Mesendoderm (in vitro differentiated cells): ENCODE measurements around the gene PRKCA.

ENCODE experiments used
- DNase-seq: peaks from one replicate; pipeline ENCODE4 v3.0.0; 2013
- H2AK5ac ChIP-seq: 2 replicates; pipeline ENCODE4 v1.6.1; 2013; ENCODE audit warnings: low read length, inconsistent platforms
- H2BK120ac ChIP-seq: 2 replicates; pipeline ENCODE4 v1.6.1; 2013; ENCODE audit warnings: low read depth, mild to moderate bottlenecking, low read length, moderate library complexity, mixed read lengths
- H2BK15ac ChIP-seq: replicated peaks from 2 replicates; pipeline ENCODE4 v1.6.1; 2013; ENCODE audit warnings: low read depth, mild to moderate bottlenecking, moderate library complexity
- H2BK5ac ChIP-seq: 2 replicates; pipeline ENCODE4 v1.6.1; 2013; ENCODE audit warnings: low read length, inconsistent platforms
- H3K18ac ChIP-seq: 2 replicates; pipeline ENCODE4 v1.6.1; 2013; ENCODE audit warnings: mild to moderate bottlenecking, low read length, mixed read lengths
- H3K23ac ChIP-seq: one replicate; pipeline ENCODE4 v1.6.1; 2013; ENCODE audit warnings: low read length
- H3K27ac ChIP-seq: 2 replicates; pipeline ENCODE4 v1.5.1; 2013; ENCODE audit warnings: low read depth, mild to moderate bottlenecking, inconsistent platforms, low read length, moderate library complexity
- H3K27me3 ChIP-seq: 2 replicates; pipeline ENCODE4 v1.6.1; 2013; ENCODE audit warnings: low read length, control low read depth, mild to moderate bottlenecking, inconsistent platforms; ENCODE audit not compliant: insufficient read depth, poor library complexity
- H3K36me3 ChIP-seq: 2 replicates; pipeline ENCODE4 v1.6.1; 2013; ENCODE audit warnings: low read length, inconsistent platforms; ENCODE audit not compliant: control insufficient read depth, insufficient read depth
- H3K4ac ChIP-seq: one replicate; pipeline ENCODE4 v1.6.1; 2013; ENCODE audit warnings: low read depth, mild to moderate bottlenecking, low read length, moderate library complexity
- H3K4me1 ChIP-seq: 2 replicates; pipeline ENCODE4 v1.6.1; 2013; ENCODE audit warnings: low read depth, low read length, inconsistent platforms; ENCODE audit not compliant: control insufficient read depth
- H3K4me2 ChIP-seq: 2 replicates; pipeline ENCODE4 v1.6.1; 2013; ENCODE audit warnings: low read length
- H3K4me3 ChIP-seq: 2 replicates; pipeline ENCODE4 v1.5.1; 2013; ENCODE audit warnings: mild to moderate bottlenecking, low read length
- H3K56ac ChIP-seq: one replicate; pipeline ENCODE4 v1.6.1; 2013; ENCODE audit warnings: low read length
- H3K79me1 ChIP-seq: 2 replicates; pipeline ENCODE4 v1.6.1; 2013; ENCODE audit warnings: low read length, inconsistent platforms
- H3K79me2 ChIP-seq: 2 replicates; pipeline ENCODE4 v1.6.1; 2013; ENCODE audit warnings: mild to moderate bottlenecking, low read length; ENCODE audit not compliant: control insufficient read depth, insufficient read depth
- H3K9ac ChIP-seq: 2 replicates; pipeline ENCODE4 v1.6.1; 2013; ENCODE audit warnings: low read length, inconsistent platforms
- H4K5ac ChIP-seq: one replicate; pipeline ENCODE4 v1.6.1; 2013; ENCODE audit warnings: low read length
- H4K8ac ChIP-seq: one replicate; pipeline ENCODE4 v1.6.1; 2013; ENCODE audit warnings: low read depth, mild to moderate bottlenecking, control low read depth, low read length, moderate library complexity
- WGBS: extraction: QIAGEN DNeasy Blood & Tissue Kit; methylation state at CpG from one replicate; pipeline ENCODE4 v1.1.7; 2013; ENCODE audit warnings: low lambda C conversion rate, missing lambda C conversion rate; ENCODE audit not compliant: insufficient coverage; ENCODE audit errors: extremely low coverage; 5-methylcytosine and 5-hydroxymethylcytosine counted together

Gene PRKCA

DNA sequence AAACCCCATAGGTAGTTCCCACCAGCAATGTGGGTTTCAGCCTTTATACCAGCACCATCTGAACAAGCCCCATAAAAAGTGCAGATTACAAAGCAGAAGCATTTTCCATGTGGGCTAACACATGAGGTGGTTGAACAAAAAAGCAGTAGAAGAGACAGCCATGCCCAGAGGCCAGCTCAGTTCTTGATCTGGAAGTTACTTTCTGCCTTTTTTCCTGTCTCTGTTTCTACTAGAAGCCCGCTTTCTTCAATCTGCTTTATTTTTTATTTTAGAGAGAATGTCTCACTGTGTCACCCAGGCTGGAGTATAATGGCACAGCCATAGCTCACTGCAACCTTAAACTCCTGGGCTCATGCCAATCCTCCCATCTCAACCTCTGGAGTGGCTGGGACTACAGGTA is 41.7 kb upstream of the PRKCA start:
- no peak overlapping the region for H4K5ac ChIP-seq

DNA sequence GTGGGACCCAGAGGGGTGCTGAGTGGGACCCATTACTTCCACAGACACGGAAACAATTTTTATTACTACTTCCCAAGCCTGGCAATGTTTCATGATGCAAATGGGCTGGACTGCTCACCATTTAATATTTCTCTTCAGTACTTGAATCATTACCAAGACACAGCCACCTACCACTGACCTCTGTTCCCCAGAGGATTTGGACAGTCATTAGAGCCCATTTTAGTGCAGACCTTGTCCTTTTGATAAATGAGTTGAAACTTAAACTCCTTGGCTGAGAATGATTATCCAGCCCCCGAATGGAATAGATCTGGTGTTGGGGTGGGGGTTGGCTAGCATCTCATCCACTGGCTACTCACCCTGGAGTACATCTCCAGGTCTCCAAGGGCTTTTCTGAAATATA is 39.6 kb upstream of the PRKCA start:
- H3K4ac ChIP-seq, result no peak overlapping the region
- H3K56ac ChIP-seq, result no peak overlapping the region
- no peak overlapping the region for H3K4me2 ChIP-seq
- no peak overlapping the region for H3K9ac ChIP-seq
- H3K18ac ChIP-seq, result no peak overlapping the region
- H3K4me3 ChIP-seq, result no peak overlapping the region
- no peak overlapping the region for H3K23ac ChIP-seq
- H3K79me1 ChIP-seq, result no peaks in the 10 kb centered on the region
- no peak overlapping the region for H2BK120ac ChIP-seq
- H3K27me3 ChIP-seq, result no peaks in the 10 kb centered on the region
- no CpG with 5 or more reads among the region's 2 CpGs for WGBS
- no peak overlapping the region for H2BK15ac ChIP-seq
- no peak overlapping the region for H2BK5ac ChIP-seq
- H2AK5ac ChIP-seq, result no peak overlapping the region
- no peaks in the 10 kb centered on the region for H3K79me2 ChIP-seq
- H4K5ac ChIP-seq, result no peak overlapping the region
- no peak overlapping the region for H3K27ac ChIP-seq
- H3K36me3 ChIP-seq, result no peaks in the 10 kb centered on the region
- no peak for DNase-seq
- H3K4me1 ChIP-seq, result no peaks in the 10 kb centered on the region
- no peak overlapping the region for H4K8ac ChIP-seq

More for the DNA sequence above, 41.7 kb upstream of the PRKCA start:
- Histone ChIP-seq H3K4me2 (no peak overlapping the region), H3K56ac (no peak overlapping the region), H3K4me3 (no peak overlapping the region), H3K27me3 (no peaks in the 10 kb centered on the region), H3K36me3 (no peaks in the 10 kb centered on the region), H3K4me1 (no peaks in the 10 kb centered on the region), H3K27ac (no peak overlapping the region), H3K4ac (no peak overlapping the region), H3K18ac (no peak overlapping the region), H2AK5ac (no peak overlapping the region), H3K79me2 (no peaks in the 10 kb centered on the region), H4K8ac (no peak overlapping the region), H2BK5ac (no peak overlapping the region), H2BK120ac (no peak overlapping the region), H2BK15ac (no peak overlapping the region), H3K79me1 (no peaks in the 10 kb centered on the region), H3K9ac (no peak overlapping the region), H3K23ac (no peak overlapping the region)
- WGBS, result no CpG with 5 or more reads among the region's 1 CpG
- no peak for DNase-seq

DNA sequence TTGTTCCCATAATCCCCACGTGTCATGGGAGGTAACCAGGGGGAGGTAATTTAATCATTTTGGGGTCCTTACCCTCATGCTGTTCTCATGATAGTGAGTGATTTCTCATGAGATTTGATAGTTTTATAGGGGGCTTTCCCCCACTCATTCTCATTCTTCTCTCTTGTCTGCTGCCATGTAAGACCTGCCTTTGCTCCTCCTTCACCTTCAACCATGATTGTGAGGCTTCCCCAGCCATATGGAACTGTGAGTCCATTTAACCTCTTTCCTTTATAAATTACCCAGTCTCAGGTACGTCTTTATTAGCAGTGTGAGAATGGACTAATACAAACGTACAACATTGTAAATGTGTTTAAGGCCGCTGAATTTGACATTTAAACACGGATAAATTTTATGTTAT is 37.7 kb upstream of the PRKCA start:
- no peak overlapping the region for H2BK15ac ChIP-seq
- H2BK120ac ChIP-seq, result no peak overlapping the region
- no peak overlapping the region for H3K18ac ChIP-seq
- H3K79me1 ChIP-seq, result no peaks in the 10 kb centered on the region
- no peaks in the 10 kb centered on the region for H3K79me2 ChIP-seq
- H3K27me3 ChIP-seq, result no peaks in the 10 kb centered on the region
- no peak overlapping the region for H3K4me2 ChIP-seq
- no peak overlapping the region for H3K9ac ChIP-seq
- H2AK5ac ChIP-seq, result no peak overlapping the region
- H3K27ac ChIP-seq, result no peak overlapping the region
- no peak overlapping the region for H3K4me3 ChIP-seq
- H3K4me1 ChIP-seq, result no peaks in the 10 kb centered on the region
- H3K23ac ChIP-seq, result no peak overlapping the region
- no peak overlapping the region for H4K8ac ChIP-seq
- DNase-seq, result no peak
- no peak overlapping the region for H4K5ac ChIP-seq
- H3K4ac ChIP-seq, result no peak overlapping the region
- H2BK5ac ChIP-seq, result no peak overlapping the region
- H3K56ac ChIP-seq, result no peak overlapping the region
- no peaks in the 10 kb centered on the region for H3K36me3 ChIP-seq
- WGBS, result no CpG with 5 or more reads among the region's 5 CpGs

DNA sequence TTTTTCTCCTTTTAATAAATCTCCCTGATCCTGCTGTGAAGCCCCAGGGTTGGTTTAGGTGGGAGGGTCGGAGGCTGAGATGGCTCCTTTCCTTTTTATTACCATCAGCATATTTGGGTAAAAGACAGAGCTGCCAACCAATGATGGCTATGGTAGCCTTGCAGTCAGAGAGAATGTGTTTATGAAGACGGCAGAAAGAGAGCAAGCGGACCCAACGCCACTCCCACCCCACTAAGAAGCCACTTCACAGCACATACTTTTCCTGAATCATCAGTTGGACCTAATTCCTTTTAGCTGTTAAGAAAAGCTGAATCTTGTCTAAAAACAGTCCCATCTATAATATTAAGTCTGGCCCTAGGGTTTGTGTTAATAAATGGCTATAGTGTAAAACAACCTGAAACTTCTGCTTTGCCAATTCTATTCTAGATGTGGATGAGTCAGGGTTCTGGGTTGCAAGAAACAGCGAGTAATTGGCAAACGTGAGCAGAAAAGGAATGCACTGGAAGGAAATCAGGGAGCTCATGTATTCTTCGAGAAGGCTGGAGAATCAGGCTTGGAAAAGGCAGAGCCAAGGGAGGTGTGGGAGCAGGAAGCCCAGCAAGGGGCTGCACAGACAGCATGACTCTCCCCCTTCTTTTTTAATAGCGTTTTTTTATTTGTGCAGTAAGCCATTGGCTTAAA is 34.0 kb upstream of the PRKCA start:
- Histone ChIP-seq H3K4me2 (no peak overlapping the region), H4K5ac (no peak overlapping the region), H3K27ac (no peak overlapping the region), H3K18ac (no peak overlapping the region), H3K4me3 (no peak overlapping the region), H3K36me3 (no peaks in the 10 kb centered on the region), H3K9ac (no peak overlapping the region), H4K8ac (no peak overlapping the region), H3K4me1 (no peaks in the 10 kb centered on the region), H3K23ac (no peak overlapping the region), H3K79me1 (no peaks in the 10 kb centered on the region), H2AK5ac (no peak overlapping the region), H3K27me3 (no peaks in the 10 kb centered on the region), H2BK15ac (no peak overlapping the region), H3K79me2 (no peaks in the 10 kb centered on the region), H2BK5ac (no peak overlapping the region), H3K4ac (no peak overlapping the region), H2BK120ac (no peak overlapping the region), H3K56ac (no peak overlapping the region)
- WGBS, result no CpG with 5 or more reads among the region's 8 CpGs
- no peak for DNase-seq

DNA sequence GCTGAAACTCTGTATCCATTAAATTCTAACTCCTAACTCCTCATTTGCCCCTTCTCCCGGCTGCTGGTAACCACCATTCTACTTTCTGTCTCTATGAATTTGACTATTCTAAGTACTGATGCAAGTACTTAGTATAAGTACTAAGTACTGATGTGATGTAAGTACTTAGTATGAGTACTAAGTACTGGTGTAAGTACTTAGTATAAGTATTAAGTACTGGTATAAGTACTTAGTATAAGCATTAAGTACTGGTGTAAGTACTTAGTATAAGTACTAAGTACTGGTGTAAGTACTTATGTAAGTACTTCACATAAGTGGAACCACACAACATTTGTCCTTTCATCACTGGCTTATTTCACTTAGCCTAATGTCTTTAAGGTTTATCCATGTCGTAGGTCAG is 32.3 kb upstream of the PRKCA start:
- Histone ChIP-seq H2AK5ac (no peak overlapping the region), H4K5ac (no peak overlapping the region), H3K79me2 (no peaks in the 10 kb centered on the region), H4K8ac (no peak overlapping the region), H3K36me3 (no peaks in the 10 kb centered on the region), H2BK120ac (no peak overlapping the region), H3K27me3 (no peaks in the 10 kb centered on the region), H2BK15ac (no peak overlapping the region), H3K27ac (no peak overlapping the region), H2BK5ac (no peak overlapping the region), H3K18ac (no peak overlapping the region), H3K23ac (no peak overlapping the region), H3K79me1 (no peaks in the 10 kb centered on the region), H3K4me3 (no peak overlapping the region), H3K9ac (no peak overlapping the region), H3K4me1 (no peaks in the 10 kb centered on the region), H3K4me2 (no peak overlapping the region), H3K56ac (no peak overlapping the region), H3K4ac (no peak overlapping the region)
- no CpG with 5 or more reads among the region's 2 CpGs for WGBS
- no peak for DNase-seq

DNA sequence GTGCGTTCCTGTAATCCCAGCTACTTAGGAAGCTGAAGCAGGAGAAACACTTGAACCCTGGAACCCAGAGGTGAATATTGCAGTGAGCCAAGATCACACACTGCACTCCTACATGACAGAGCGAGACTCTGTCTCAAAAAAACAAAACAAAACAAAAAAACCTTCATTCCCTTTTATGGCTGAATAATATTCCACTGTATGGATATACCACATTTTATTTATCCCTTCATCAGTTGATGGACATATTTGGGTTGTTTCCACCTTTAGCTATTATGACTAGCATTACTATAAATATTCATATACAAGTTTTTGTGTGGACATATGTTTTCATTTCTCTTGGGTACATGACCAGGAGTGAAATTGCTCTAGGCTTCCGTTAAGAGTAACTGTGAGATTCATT is 30.9 kb upstream of the PRKCA start:
- Histone ChIP-seq H4K8ac (no peak overlapping the region), H2AK5ac (no peak overlapping the region), H2BK5ac (no peak overlapping the region), H3K56ac (no peak overlapping the region), H3K79me1 (no peaks in the 10 kb centered on the region), H3K4me1 (no peaks in the 10 kb centered on the region), H3K4me3 (no peak overlapping the region), H2BK15ac (no peak overlapping the region), H3K27me3 (no peaks in the 10 kb centered on the region), H3K9ac (no peak overlapping the region), H3K36me3 (no peaks in the 10 kb centered on the region), H3K4me2 (no peak overlapping the region), H4K5ac (no peak overlapping the region), H2BK120ac (no peak overlapping the region), H3K4ac (no peak overlapping the region), H3K79me2 (no peaks in the 10 kb centered on the region), H3K23ac (no peak overlapping the region), H3K27ac (no peak overlapping the region), H3K18ac (no peak overlapping the region)
- WGBS, result no CpG with 5 or more reads among the region's 3 CpGs
- DNase-seq, result no peak
